OCI-LY1 (cell line): ENCODE data around the gene GRAMD1B.

Source experiments
- EZH2 ChIP-seq: fragments of 200-600 bp; sonication (generic), shearing (Covaris generic); IDR thresholded peaks from 2 replicates; pipeline ENCODE4 v1.8.0; 2017; ENCODE audit warnings: borderline replicate concordance, mixed run types, mild to moderate bottlenecking, antibody characterized with exemption, low read length, moderate library complexity, mixed read lengths
- TF ChIP-seq, protein P1 (sequence below): fragments of 200-600 bp; sonication (generic), shearing (Covaris generic); IDR thresholded peaks from 2 replicates; pipeline ENCODE4 v1.5.1; 2017; ENCODE audit warnings: mild to moderate bottlenecking, antibody characterized with exemption, low read length, moderate library complexity, mixed read lengths

DNA sequence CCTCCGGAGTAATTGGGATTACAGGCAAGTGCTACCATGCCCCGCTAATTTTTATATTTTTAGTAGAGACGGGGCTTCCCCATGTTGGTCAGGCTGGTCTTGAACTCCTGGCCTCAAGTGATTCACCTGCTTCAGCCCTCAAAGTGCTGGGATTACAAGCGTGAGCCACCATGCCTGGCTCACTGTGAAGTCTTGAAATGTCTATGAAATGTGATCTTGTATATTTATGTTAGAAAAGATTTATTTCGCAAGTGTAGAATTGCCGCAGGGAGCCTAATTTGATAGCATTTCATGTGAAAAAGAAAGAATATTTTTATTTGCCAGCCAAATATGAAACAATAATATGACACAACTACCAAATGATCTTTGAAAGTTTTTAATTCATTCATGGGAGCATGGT is 52.1 kb downstream of the GRAMD1B start:
- TF ChIP-seq, protein P1, sequence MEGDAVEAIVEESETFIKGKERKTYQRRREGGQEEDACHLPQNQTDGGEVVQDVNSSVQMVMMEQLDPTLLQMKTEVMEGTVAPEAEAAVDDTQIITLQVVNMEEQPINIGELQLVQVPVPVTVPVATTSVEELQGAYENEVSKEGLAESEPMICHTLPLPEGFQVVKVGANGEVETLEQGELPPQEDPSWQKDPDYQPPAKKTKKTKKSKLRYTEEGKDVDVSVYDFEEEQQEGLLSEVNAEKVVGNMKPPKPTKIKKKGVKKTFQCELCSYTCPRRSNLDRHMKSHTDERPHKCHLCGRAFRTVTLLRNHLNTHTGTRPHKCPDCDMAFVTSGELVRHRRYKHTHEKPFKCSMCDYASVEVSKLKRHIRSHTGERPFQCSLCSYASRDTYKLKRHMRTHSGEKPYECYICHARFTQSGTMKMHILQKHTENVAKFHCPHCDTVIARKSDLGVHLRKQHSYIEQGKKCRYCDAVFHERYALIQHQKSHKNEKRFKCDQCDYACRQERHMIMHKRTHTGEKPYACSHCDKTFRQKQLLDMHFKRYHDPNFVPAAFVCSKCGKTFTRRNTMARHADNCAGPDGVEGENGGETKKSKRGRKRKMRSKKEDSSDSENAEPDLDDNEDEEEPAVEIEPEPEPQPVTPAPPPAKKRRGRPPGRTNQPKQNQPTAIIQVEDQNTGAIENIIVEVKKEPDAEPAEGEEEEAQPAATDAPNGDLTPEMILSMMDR: no peak
- TF ChIP-seq EZH2: no peak
